GM12878 (cell line): ENCODE data around the gene GPRC5D. TPM values are rescaled to one million over a fixed set of nuclear protein-coding genes. Genes with fewer than 3 reads are reported as not detected.

Experiments used
- ATF7 ChIP-seq: fragments of 450-650 bp; IDR thresholded peaks from 2 replicates; pipeline ENCODE4 v1.6.1; 2016; ENCODE audit warnings: low read depth, mild to moderate bottlenecking
- E2F8 ChIP-seq: fragments of 450-650 bp; IDR thresholded peaks from 2 replicates; pipeline ENCODE4 v1.6.1; 2018; ENCODE audit warnings: mild to moderate bottlenecking, low read depth, moderate library complexity; ENCODE audit not compliant: partially characterized antibody
- ETV6 ChIP-seq, 2 experiments: fragments of 450-650 bp in 1 of 2; IDR thresholded peaks in 1 of 2; conservative IDR thresholded peaks in 1 of 2; 2 replicates each; pipeline ENCODE4 v1.6.1; 2014; ENCODE audit warnings: antibody characterized with exemption in 1 of 2, borderline replicate concordance in 1 of 2, low read depth in 1 of 2, mild to moderate bottlenecking in 1 of 2, moderate library complexity in 1 of 2
- GABPA ChIP-seq: IDR thresholded peaks from 2 replicates; pipeline ENCODE4 v1.6.1; 2014; ENCODE audit warnings: antibody characterized with exemption, low read depth, mild to moderate bottlenecking, inconsistent platforms
- MTA3 ChIP-seq: IDR thresholded peaks from 2 replicates; pipeline ENCODE4 v1.6.1; 2012; ENCODE audit warnings: low read length, inconsistent platforms, borderline replicate concordance
- MXI1 ChIP-seq: fragments of 150-350 bp; IDR thresholded peaks from 2 replicates; pipeline ENCODE4 v1.6.1; 2011; ENCODE audit warnings: low read depth, mild to moderate bottlenecking, inconsistent platforms, low read length, improper control_type of control experiment
- MYB ChIP-seq: fragments of 150-350 bp; IDR thresholded peaks from 2 replicates; pipeline ENCODE4 v1.6.1; 2014; ENCODE audit warnings: mild to moderate bottlenecking, low read depth, low read length, borderline replicate concordance
- NFIC ChIP-seq: IDR thresholded peaks from 2 replicates; pipeline ENCODE4 v1.6.1; 2012; ENCODE audit warnings: low read depth, mild to moderate bottlenecking, inconsistent platforms, low read length, moderate library complexity
- NFYB ChIP-seq: IDR thresholded peaks from 2 replicates; pipeline ENCODE4 v1.6.1; 2011; ENCODE audit warnings: low read depth, mild to moderate bottlenecking, low read length, improper control_type of control experiment, moderate library complexity; ENCODE audit not compliant: insufficient read depth
- NR2F1 ChIP-seq: fragments of 450-650 bp; conservative IDR thresholded peaks from 2 replicates; pipeline ENCODE4 v1.6.1; 2017; ENCODE audit warnings: mild to moderate bottlenecking
- PKNOX1 ChIP-seq: fragments of 450-650 bp; IDR thresholded peaks from 2 replicates; pipeline ENCODE4 v1.6.1; 2016; ENCODE audit warnings: mild to moderate bottlenecking
- RFX5 ChIP-seq: IDR thresholded peaks from 2 replicates; pipeline ENCODE4 v1.6.1; 2011; ENCODE audit warnings: low read depth, low read length, improper control_type of control experiment
- SRF ChIP-seq, 2 experiments: IDR thresholded peaks; 2 replicates each; pipeline ENCODE4 v1.6.1; 2011; ENCODE audit warnings: low read depth in 2 of 2, low read length in 2 of 2, mild to moderate bottlenecking in 1 of 2, moderate library complexity in 1 of 2
- ZBTB33 ChIP-seq: fragments of 450-650 bp; IDR thresholded peaks from 2 replicates; pipeline ENCODE4 v1.6.1; 2017; ENCODE audit warnings: mild to moderate bottlenecking
- ZBTB40 ChIP-seq: fragments of 450-650 bp; IDR thresholded peaks from 2 replicates; pipeline ENCODE4 v1.6.1; 2016; ENCODE audit warnings: mild to moderate bottlenecking, moderate library complexity, borderline replicate concordance
- ZNF274 ChIP-seq: IDR thresholded peaks from one replicate; pipeline ENCODE4 v1.8.0; 2011; ENCODE audit not compliant: insufficient read length, insufficient read depth
- polyA plus RNA-seq, 11 experiments: library from polyadenylated mRNA; depleted of rRNA in 4 of 11; unstranded in 6 of 11; stranded (reverse) in 5 of 11; fragments of >200 nt; fragmentation: Nextera tagmentation in 4 of 11; fragmentation: Illumina TruSeq in 1 of 11; extraction: Ambion mirVana in 4 of 11; extraction: Trizol in 1 of 11; gene quantifications; 1 replicate in 1 of 11; 2 replicates in 10 of 11; pipeline versions ENCODE4 v1.2.1 to v1.2.3, GENCODE V29; 2011 to 2016; ENCODE audit warnings: inconsistent platforms in 2 of 11, missing spikeins in 2 of 11, low read depth in 1 of 11
- total RNA-seq, 4 experiments: library from RNA; depleted of rRNA in 3 of 4; stranded (reverse); fragments of >200 nt in 3 of 4; fragmentation: Illumina TruSeq in 1 of 4; extraction: Trizol in 1 of 4; gene quantifications; 2 replicates each; pipeline versions ENCODE4 v1.2.1 to v1.2.3, GENCODE V29; 2013 to 2021

The GPRC5D gene
- total and polyA plus RNA-seq, 10 of the 15 experiments (the other 5 are each of a cell fraction or from before 2014, with no cell fraction given), result 0.18 to 0.90 (median 0.37) TPM; not detected in 3

- TF ChIP-seq MYB, result no peak
- TF ChIP-seq NFIC, result peak; percentile 98
- no peak; the same call in none of the 2 replicates for TF ChIP-seq PKNOX1
- no peak for TF ChIP-seq RFX5
- no peak for TF ChIP-seq ZBTB33
- TF ChIP-seq NR2F1, result no peak
- TF ChIP-seq ATF7, result peak; percentile 96
- no peak for TF ChIP-seq ZBTB40
- TF ChIP-seq ETV6 (conservative IDR thresholded peaks at IDR 0.05 in 1 of 2, IDR thresholded peaks at IDR 0.05 in 1 of 2; ENCODE audit: borderline replicate concordance in 1 of 2, low read depth in 1 of 2), result peak in 1 of 2 experiments; percentile 81; a peak in 1 of 4 replicates
- no peak for TF ChIP-seq ZNF274
- TF ChIP-seq SRF (IDR thresholded peaks at IDR 0.05; ENCODE audit: low read depth in 2 of 2, low read length in 2 of 2), result peak in 1 of 2 experiments; percentile 44; a peak in 1 of 4 replicates
- TF ChIP-seq NFYB, result no peak
- no peak for TF ChIP-seq E2F8
- peak; percentile 75; the same call in 1 of the 2 replicates for TF ChIP-seq GABPA
- TF ChIP-seq MXI1, result no peak
- TF ChIP-seq MTA3, result 0 out of 2 replicates have a peak, but pooled peaks have one; percentile 37
Measured at GRCh38 chr12:12899530-12900380, 52.2 kb downstream of the GPRC5D start (continued).
